IPS-15b (cell line): ENCODE results near the gene ZDHHC22.

Experiments used
- H3K27me3 ChIP-seq: one replicate; pipeline ENCODE4 v1.6.1; 2013; ENCODE audit warnings: low read length; ENCODE audit not compliant: control insufficient read depth, insufficient read depth
- H3K36me3 ChIP-seq: one replicate; pipeline ENCODE4 v1.6.1; 2013; ENCODE audit warnings: low read length; ENCODE audit not compliant: control insufficient read depth, insufficient read depth
- H3K4me1 ChIP-seq: one replicate; pipeline ENCODE4 v1.6.1; 2013; ENCODE audit warnings: mild to moderate bottlenecking, low read length; ENCODE audit not compliant: control insufficient read depth, insufficient read depth
- H3K4me3 ChIP-seq: one replicate; pipeline ENCODE4 v1.5.1; 2013; ENCODE audit warnings: low read depth, low read length
- H3K9ac ChIP-seq: one replicate; pipeline ENCODE4 v1.6.1; 2013; ENCODE audit warnings: low read depth, mild to moderate bottlenecking, low read length
- H3K9me3 ChIP-seq: one replicate; pipeline ENCODE4 v1.6.1; 2013; ENCODE audit warnings: mild to moderate bottlenecking, low read length; ENCODE audit not compliant: control insufficient read depth, insufficient read depth

The ZDHHC22 gene

DNA sequence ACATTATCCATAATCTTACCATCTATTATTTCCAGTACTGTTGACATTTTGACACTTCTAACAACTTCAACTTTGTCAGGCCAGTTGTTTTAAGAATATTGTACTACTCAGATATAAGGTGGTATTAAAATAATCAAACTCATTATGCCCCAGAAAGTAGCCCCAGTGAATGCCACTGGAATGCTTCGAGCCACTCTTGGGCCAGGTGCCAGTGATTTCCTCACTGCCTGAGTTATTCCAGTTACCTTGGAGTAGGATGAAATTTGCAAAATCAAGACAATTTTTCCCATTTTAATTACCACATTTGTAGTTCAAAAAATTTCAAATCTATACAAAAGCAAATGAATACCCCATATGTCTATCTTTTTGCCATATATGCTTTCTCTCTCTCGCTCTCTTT lies 34.4 kb downstream of the ZDHHC22 start:
- Histone ChIP-seq H3K4me3 (no peak overlapping the region), H3K4me1 (peaks cover 34% of the 10 kb centered on the region), H3K27me3 (no peaks in the 10 kb centered on the region), H3K36me3 (no peaks in the 10 kb centered on the region), H3K9ac (no peak overlapping the region), H3K9me3 (no peaks in the 10 kb centered on the region)

DNA sequence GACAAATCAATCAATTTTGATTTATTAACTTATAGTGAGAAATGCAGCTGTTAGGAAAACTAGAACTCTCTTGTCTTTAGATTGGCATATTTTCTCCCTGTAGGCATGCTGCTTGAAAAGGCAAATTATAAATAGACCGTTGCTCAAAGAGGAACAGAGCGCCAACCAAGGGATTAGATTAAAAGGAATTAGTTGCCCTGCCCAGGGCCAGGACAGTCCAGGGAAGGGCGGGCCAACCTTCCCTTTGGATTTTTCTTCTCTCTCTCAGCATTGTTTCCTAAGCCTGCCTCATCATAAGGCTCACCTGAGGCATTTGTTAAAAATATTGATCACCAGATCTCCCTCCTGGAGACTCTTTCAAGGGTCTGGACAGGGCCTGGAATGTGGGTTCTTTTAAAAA lies 34.9 kb downstream of the ZDHHC22 start:
- Histone ChIP-seq H3K4me1 (peaks cover 33% of the 10 kb centered on the region), H3K36me3 (no peaks in the 10 kb centered on the region), H3K27me3 (no peaks in the 10 kb centered on the region), H3K9ac (no peak overlapping the region), H3K9me3 (no peaks in the 10 kb centered on the region), H3K4me3 (no peak overlapping the region)

DNA sequence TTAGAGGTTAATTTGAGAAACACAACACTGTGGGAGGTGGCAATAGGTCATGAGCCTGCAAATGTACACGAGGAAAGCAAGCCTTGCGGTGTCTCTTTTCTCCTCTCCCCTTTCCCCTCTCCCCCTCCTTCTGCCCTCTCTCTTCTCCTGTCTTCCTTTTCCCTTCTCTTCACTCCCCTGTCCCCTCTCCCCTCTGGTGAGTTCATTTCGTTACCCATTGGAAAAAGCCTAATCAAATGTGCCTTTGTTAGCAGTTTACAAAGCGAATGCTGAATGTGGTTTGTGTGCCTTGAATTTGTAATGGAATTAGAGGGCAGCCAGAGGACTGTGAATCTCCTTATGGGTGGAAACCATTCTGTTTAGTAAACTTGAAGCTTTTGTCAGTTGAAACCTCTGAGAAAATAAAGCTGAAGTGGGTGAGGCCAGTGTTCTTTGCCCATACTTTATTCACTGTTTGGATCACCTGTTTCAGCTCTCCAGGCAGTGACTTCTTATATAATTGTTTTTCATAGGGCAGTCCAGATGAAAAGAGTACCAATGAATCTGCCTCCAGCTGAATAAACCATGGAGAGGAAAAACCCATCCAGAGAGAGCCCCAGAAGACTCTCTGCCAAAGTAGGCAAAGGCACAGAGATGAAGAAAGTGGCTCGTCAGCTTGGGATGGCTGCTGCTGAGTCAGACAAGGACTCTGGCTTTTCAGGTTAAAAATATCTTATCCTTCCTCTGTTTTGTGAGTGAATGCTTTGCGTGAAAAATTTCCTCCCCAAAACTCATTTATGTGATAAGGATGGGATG lies 36.2 kb downstream of the ZDHHC22 start:
- Histone ChIP-seq H3K36me3 (no peaks in the 10 kb centered on the region), H3K4me1 (peaks cover 21% of the 10 kb centered on the region), H3K4me3 (peak overlapping the region; percentile 3)

GRCh38 chr14:77104393-77104792 lies 37.2 kb downstream of the ZDHHC22 start:
- Histone ChIP-seq H3K9me3 (no peaks in the 10 kb centered on the region), H3K4me1 (peaks cover 16% of the 10 kb centered on the region), H3K27me3 (no peaks in the 10 kb centered on the region), H3K36me3 (no peaks in the 10 kb centered on the region), H3K9ac (peak overlapping the region; percentile 29), H3K4me3 (no peak overlapping the region)

More for the DNA sequence above, 36.2 kb downstream of the ZDHHC22 start:
- Histone ChIP-seq H3K27me3 (no peaks in the 10 kb centered on the region), H3K9me3 (no peaks in the 10 kb centered on the region), H3K9ac (no peak overlapping the region)

DNA sequence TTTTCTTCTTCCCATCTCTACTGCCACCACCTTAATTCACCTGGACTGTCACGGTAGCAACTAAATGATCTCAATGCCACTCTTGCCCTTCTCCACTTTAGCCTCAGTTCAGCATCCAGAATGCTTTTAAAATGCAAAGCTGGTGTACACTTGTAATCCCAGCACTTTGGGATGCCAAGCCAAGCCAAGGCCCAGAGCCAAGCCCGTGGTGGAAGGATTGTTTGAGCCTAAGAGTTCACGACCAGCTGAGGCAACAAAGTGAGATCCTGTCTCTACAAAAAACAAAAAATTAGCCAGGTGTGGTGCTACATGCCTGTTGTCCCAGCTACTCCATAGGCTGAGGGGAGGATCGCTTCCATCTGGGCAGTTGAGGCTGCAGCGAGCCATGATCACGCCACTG lies 37.6 kb downstream of the ZDHHC22 start:
- H3K4me1 ChIP-seq, result peaks cover 20% of the 10 kb centered on the region
- no peak overlapping the region for H3K4me3 ChIP-seq
- H3K9me3 ChIP-seq, result no peaks in the 10 kb centered on the region
- H3K9ac ChIP-seq, result no peak overlapping the region
- H3K27me3 ChIP-seq, result no peaks in the 10 kb centered on the region
- H3K36me3 ChIP-seq, result no peaks in the 10 kb centered on the region

- no peaks in the 10 kb centered on the region for H3K9me3 ChIP-seq
- H3K4me1 ChIP-seq, result peaks cover 21% of the 10 kb centered on the region
- H3K27me3 ChIP-seq, result no peaks in the 10 kb centered on the region
- no peak overlapping the region for H3K9ac ChIP-seq
- no peak overlapping the region for H3K4me3 ChIP-seq
- H3K36me3 ChIP-seq, result no peaks in the 10 kb centered on the region
Observed at GRCh38 chr14:77103475-77103874, 38.1 kb downstream of the ZDHHC22 start.

- H3K9me3 ChIP-seq, result no peaks in the 10 kb centered on the region
- no peaks in the 10 kb centered on the region for H3K36me3 ChIP-seq
- H3K4me3 ChIP-seq, result no peak overlapping the region
- H3K4me1 ChIP-seq, result peaks cover 21% of the 10 kb centered on the region
- H3K9ac ChIP-seq, result no peak overlapping the region
- H3K27me3 ChIP-seq, result no peaks in the 10 kb centered on the region
Observed at GRCh38 chr14:77102154-77102553, 39.4 kb downstream of the ZDHHC22 start.

DNA sequence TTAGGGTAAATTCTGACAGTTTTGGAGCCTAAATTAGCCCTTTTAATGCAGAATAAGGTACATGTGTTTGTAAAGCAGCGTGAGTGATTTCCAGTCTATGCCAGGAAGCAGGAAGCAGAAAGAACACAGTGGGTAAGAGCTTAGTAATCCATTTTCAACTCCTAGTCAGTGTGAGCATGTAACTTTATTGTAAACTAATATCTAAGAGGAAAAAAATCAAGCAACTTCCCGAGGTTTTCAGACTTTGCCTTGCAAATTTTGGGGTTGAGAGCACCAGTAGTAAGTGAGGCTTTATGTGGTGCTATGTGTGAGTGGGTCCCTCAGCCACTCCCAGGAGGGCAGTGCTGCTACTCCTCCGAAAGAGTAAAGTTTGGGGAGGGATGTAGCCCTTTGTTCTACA lies 40.6 kb downstream of the ZDHHC22 start:
- no peak overlapping the region for H3K4me3 ChIP-seq
- no peak overlapping the region for H3K9ac ChIP-seq
- no peaks in the 10 kb centered on the region for H3K9me3 ChIP-seq
- H3K4me1 ChIP-seq, result peaks cover 21% of the 10 kb centered on the region
- no peaks in the 10 kb centered on the region for H3K36me3 ChIP-seq
- H3K27me3 ChIP-seq, result no peaks in the 10 kb centered on the region

- Histone ChIP-seq H3K4me1 (peaks cover 14% of the 10 kb centered on the region), H3K4me3 (peak overlapping the region; percentile 96), H3K27me3 (no peaks in the 10 kb centered on the region), H3K36me3 (no peaks in the 10 kb centered on the region), H3K9ac (peak overlapping the region; percentile 90), H3K9me3 (no peaks in the 10 kb centered on the region)
Observed at GRCh38 chr14:77099425-77100167, 42.0 kb downstream of the ZDHHC22 start.

GRCh38 chr14:77098529-77099353 lies 42.9 kb downstream of the ZDHHC22 start:
- Histone ChIP-seq H3K36me3 (no peaks in the 10 kb centered on the region), H3K9ac (peak overlapping the region; percentile 90), H3K27me3 (no peaks in the 10 kb centered on the region), H3K4me3 (peak overlapping the region; percentile 96), H3K4me1 (peaks cover 8% of the 10 kb centered on the region), H3K9me3 (no peaks in the 10 kb centered on the region)

DNA sequence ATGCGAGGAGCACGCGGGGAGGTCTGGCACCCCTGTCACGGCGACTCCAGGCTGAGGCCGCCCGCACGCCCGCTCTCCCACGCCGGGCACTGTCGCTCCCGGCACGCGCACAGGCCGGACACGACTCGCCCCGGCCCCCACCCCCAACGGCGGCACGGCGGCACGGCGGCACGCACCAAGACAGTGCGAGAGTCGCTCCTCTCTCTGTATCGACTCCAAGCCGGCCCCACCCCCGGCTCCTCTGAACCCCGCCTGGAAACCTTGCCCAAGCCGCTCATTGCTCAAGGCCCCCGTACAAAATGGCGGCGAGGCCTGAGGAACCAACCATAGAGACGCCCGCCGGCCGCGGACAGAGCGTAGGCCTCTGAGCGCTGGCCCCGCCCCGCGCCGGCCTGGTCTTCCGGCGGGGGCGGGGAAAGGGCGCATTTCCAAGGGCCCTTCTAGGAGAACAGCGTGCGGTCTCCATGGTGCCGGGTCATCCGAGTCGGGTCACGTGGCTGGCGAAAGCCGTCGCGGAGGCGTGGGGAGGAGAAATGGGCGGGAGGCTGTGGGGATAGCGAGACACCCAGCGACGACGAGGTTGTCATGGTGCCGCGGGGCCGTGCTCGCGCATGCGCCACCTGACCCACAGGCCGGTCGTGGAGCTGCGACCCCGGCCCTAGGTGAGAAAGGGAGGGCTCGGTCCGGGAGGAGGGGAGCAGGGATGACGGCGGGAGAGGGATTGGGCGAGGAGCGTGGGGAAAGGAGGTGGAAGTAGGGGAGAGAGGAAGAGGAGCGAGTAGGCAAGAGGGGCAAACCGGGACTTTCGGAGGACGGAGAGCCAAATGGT lies 43.7 kb downstream of the ZDHHC22 start, which contains the start of gene CIPC:
Gene CIPC (plus strand): TSS at position 559 of the 829 bp plus-strand sequence. CDS start 7,451 bp downstream, outside the sequence.
- H3K4me1 ChIP-seq, result peaks cover 8% of the 10 kb centered on the region

More for the DNA sequence above, 43.7 kb downstream of the ZDHHC22 start, which contains the start of gene CIPC:
- no peaks in the 10 kb centered on the region for H3K36me3 ChIP-seq
- H3K4me3 ChIP-seq, result peak within 1 kb of the TSS; percentile 97
- H3K27me3 ChIP-seq, result no peaks in the 10 kb centered on the region
- H3K9ac ChIP-seq, result peak within 1 kb of the TSS; percentile 90
- no peaks in the 10 kb centered on the region for H3K9me3 ChIP-seq
